HEK293T (cell line): Measurements from ENCODE around the gene AQP9.

ENCODE experiments used
- CTCF ChIA-PET: fragments of 350-600 bp; formaldehyde crosslinking; extraction: SDS; loops from one replicate; lab custom pipeline; 2021; ENCODE audit warnings: antibody characterized with exemption, inconsistent platforms; lab: Yijun Ruan, JAX
- POLR2A ChIA-PET: fragments of 350-600 bp; formaldehyde crosslinking; extraction: SDS; loops from one replicate; lab custom pipeline; 2020; ENCODE audit warnings: antibody characterized with exemption, inconsistent platforms; lab: Yijun Ruan, JAX
- DNase-seq: peaks from one replicate; pipeline ENCODE4 v3.0.0; 2012; ENCODE audit warnings: mixed read lengths; ENCODE audit errors: extremely low spot score
- ARNT ChIP-seq: fragments of 450-650 bp; IDR thresholded peaks from 2 replicates; pipeline ENCODE4 v1.6.1; 2017; ENCODE audit warnings: mild to moderate bottlenecking
- BHLHE40 ChIP-seq: fragments of 450-650 bp; IDR thresholded peaks from 2 replicates; pipeline ENCODE4 v1.6.1; 2016; ENCODE audit warnings: mild to moderate bottlenecking, moderate library complexity, borderline replicate concordance
- CTBP1 ChIP-seq: fragments of 450-650 bp; IDR thresholded peaks from 2 replicates; pipeline ENCODE4 v1.6.1; 2016; ENCODE audit warnings: borderline replicate concordance
- ELF4 ChIP-seq: fragments of 450-650 bp; IDR thresholded peaks from 2 replicates; pipeline ENCODE4 v1.6.1; 2017; ENCODE audit warnings: antibody characterized with exemption
- FOXA1 ChIP-seq: fragments of 450-650 bp; IDR thresholded peaks from 2 replicates; pipeline ENCODE4 v1.6.1; 2016; ENCODE audit warnings: mild to moderate bottlenecking
- FOXK2 ChIP-seq: fragments of 450-650 bp; IDR thresholded peaks from 2 replicates; pipeline ENCODE4 v1.6.1; 2016; ENCODE audit warnings: mild to moderate bottlenecking
- FOXM1 ChIP-seq: fragments of 450-650 bp; IDR thresholded peaks from 2 replicates; pipeline ENCODE4 v1.6.1; 2017; ENCODE audit warnings: mild to moderate bottlenecking, borderline replicate concordance
- HDGF ChIP-seq: fragments of 450-650 bp; IDR thresholded peaks from 2 replicates; pipeline ENCODE4 v1.6.1; 2017; ENCODE audit warnings: antibody characterized with exemption, borderline replicate concordance
- L3MBTL2 ChIP-seq: fragments of 450-650 bp; conservative IDR thresholded peaks from 2 replicates; pipeline ENCODE4 v1.6.1; 2016; ENCODE audit warnings: mild to moderate bottlenecking
- LEF1 ChIP-seq: fragments of 450-650 bp; IDR thresholded peaks from 2 replicates; pipeline ENCODE4 v1.6.1; 2017; ENCODE audit warnings: mild to moderate bottlenecking, borderline replicate concordance
- NFRKB ChIP-seq: fragments of 450-650 bp; IDR thresholded peaks from 2 replicates; pipeline ENCODE4 v1.6.1; 2016; ENCODE audit warnings: mild to moderate bottlenecking, moderate library complexity
- SP1 ChIP-seq: fragments of 450-650 bp; IDR thresholded peaks from 2 replicates; pipeline ENCODE4 v1.6.1; 2017
- SUZ12 ChIP-seq: fragments of 450-650 bp; IDR thresholded peaks from 2 replicates; pipeline ENCODE4 v1.6.1; 2016; ENCODE audit warnings: mild to moderate bottlenecking
- TARDBP ChIP-seq: fragments of 450-650 bp; IDR thresholded peaks from 2 replicates; pipeline ENCODE4 v1.6.1; 2016
- ZNF384 ChIP-seq: fragments of 450-650 bp; IDR thresholded peaks from 2 replicates; pipeline ENCODE4 v1.6.1; 2016
- TF ChIP-seq, protein P1 (sequence below): fragments of 450-650 bp; IDR thresholded peaks from 2 replicates; pipeline ENCODE4 v1.6.1; 2016

Gene AQP9

DNA sequence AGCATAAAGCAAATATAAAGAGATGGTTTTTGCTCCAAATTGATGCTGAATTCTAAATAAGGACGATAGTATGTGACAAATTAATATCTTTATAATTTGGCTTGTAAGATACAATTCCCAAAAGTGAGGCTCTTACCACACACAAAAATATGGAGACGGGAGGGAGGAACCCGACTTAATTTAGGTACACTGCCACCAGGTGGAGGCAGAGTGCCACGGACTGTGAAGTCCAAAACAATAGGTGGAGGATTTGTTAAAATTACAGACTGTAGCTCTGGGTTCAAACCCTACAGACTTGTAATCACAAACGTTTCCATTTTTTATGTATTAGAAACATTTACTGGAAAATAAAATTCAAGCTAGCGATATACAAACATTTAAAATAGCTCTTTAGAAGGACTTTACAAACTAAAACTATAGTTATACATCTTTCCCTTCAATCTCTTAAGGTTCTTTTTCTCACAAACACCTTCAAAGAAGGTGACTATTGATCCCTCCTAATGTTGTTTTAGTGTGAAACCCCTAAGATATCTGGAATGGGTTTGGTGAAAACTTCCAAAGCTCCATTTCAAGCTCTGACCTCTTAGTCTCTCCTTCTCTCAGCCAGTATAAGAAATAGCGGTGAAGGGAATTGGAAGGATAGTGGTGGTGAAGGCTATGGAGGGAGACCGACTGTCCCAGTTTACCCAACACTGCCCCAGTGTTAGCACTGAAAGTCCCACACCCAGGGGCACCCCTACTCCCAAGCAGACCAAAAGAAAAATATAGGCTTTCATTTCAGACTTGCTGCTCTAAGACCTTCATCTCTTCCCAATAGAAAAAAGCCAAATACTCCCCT lies 89.7 kb downstream of the AQP9 start:
- DNase-seq: peak; percentile 46
- ChIA-PET CTCF (interaction anchor here (0.6 to 1.0 kb wide), 8 partner anchors 25 to 1033 kb away, joined by 3 to 4 read pairs (median 3); no protein-coding TSS in a partner anchor), POLR2A (no interaction called here)
- TF ChIP-seq, protein P1, sequence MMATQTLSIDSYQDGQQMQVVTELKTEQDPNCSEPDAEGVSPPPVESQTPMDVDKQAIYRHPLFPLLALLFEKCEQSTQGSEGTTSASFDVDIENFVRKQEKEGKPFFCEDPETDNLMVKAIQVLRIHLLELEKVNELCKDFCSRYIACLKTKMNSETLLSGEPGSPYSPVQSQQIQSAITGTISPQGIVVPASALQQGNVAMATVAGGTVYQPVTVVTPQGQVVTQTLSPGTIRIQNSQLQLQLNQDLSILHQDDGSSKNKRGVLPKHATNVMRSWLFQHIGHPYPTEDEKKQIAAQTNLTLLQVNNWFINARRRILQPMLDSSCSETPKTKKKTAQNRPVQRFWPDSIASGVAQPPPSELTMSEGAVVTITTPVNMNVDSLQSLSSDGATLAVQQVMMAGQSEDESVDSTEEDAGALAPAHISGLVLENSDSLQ: no peak
- no peak for TF ChIP-seq HDGF
- TF ChIP-seq SP1: no peak
- no peak for TF ChIP-seq BHLHE40
- TF ChIP-seq ZNF384: no peak

DNA sequence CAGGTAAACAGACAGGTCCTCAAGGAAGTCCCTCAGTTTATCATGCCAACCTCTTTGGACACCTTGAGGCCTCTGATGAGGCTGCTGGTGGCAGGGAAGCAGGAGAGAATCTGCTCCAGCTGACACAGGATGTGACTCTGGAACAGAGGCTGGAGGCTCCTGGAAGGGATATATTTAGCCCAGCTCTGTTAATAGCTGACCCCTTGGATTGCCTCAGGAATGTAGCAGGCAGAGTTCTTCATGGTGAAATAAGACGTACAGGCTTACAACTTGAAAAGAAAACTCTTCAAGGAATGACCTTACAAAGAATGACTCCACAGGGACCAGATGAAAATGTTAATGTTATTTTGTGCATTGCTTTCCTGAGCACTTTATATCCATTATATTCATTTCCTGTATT lies 90.5 kb downstream of the AQP9 start:
- ChIA-PET CTCF (no interaction called here), POLR2A (no interaction called here)
- TF ChIP-seq SP1: no peak
- no peak for TF ChIP-seq SUZ12
- TF ChIP-seq TARDBP: no peak
- no peak for TF ChIP-seq FOXK2
- TF ChIP-seq, protein P1: no peak
- TF ChIP-seq FOXM1: no peak
- TF ChIP-seq FOXA1: no peak
- TF ChIP-seq NFRKB: no peak
- no peak for DNase-seq

DNA sequence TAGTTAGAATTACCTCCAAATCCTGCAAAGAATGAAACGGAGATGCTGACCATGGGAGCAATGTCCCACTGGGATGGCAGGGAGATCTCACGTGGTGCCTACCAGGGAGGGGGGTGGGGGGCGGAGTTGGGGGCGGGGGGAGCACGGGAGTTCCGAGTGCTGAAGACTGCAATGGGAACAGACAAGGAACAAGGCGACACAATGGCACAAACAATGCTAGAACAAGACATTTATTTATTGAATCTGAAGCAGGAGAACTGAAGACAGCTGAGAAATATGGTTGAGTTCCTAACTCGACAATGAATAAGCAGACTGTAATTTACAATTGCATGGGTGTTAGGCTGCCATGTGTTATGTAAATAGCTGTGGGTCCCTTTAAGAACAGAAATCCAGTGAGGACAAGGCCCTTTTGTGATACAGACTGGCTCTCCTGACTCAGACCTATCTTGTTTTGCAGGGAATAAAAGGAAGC lies 91.2 kb downstream of the AQP9 start:
- no peak for DNase-seq
- ChIA-PET POLR2A (no interaction called here), CTCF (no interaction called here)
- TF ChIP-seq NFRKB (no peak), FOXK2 (no peak), TARDBP (no peak), FOXM1 (no peak), FOXA1 (no peak), HDGF (no peak), SUZ12 (no peak), ARNT (no peak), ELF4 (no peak), LEF1 (no peak)

DNA sequence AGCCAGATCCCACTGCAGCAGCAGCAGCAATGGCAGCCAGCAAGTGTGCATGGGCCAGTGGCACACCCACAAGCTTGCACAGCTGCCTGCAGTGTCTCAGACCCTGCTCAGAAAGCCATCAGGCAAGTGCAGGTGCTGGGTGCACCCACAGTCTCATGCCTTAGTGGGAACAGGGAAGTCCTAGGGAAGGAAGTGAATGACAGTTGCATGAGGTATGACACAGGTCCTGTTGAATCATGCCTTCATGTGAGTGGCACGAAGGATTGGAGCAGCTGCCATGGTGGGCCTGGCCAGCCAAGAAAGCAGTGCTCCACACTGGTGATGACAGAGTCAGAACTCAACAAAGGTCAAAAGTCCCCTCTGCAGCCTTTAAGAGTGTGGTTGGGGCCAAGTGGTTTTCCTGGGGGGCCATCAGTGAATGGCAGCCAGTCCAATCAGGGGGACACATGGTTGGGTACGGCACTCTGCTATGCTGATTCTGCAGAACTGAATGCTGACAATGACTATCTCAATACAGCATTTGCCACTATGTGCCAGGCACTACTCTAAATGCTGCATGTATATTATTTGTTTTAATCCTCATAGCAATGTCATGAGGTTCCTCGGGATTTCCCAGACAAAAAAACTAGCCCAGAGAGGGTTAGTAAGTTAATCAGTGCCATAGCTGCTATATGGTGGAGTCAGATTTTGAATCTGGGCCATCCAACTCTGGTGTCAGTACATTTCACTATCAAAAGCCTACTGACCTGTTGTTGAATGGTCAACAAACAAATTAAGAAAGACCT lies 94.3 kb downstream of the AQP9 start:
- ChIA-PET POLR2A (no interaction called here), CTCF (no interaction called here)
- DNase-seq: no peak
- TF ChIP-seq SUZ12 (no peak), LEF1 (no peak), HDGF (no peak), ZNF384 (no peak), FOXA1 (no peak), TARDBP (no peak), SP1 (no peak), CTBP1 (no peak), FOXM1 (no peak), FOXK2 (no peak), L3MBTL2 (no peak), ELF4 (no peak), NFRKB (no peak), ARNT (no peak), BHLHE40 (no peak)
- TF ChIP-seq, protein P1: no peak

DNA sequence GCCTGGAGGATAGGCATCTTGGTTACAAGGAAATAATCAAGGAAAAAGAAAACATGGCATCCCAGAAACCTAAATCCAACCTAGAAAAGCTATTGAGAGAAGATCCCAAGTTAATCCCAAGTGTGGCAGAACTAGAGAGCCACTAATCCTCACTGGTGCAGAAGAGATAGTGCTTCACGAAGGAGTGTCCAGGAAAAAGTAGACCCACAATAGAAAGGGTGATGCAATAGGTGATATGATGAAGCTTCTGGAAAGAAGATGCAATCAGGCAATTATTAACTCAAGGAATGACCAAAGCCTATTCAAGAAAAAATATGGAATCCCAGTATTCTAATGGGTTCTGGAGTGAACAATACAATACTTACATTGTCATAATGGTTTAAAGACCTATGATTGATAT lies 95.2 kb downstream of the AQP9 start:
- no peak for TF ChIP-seq FOXA1
- no peak for TF ChIP-seq L3MBTL2
- no peak for TF ChIP-seq ZNF384
- TF ChIP-seq ARNT: no peak
- no peak for TF ChIP-seq TARDBP
- no peak for TF ChIP-seq FOXK2
- no peak for TF ChIP-seq SP1
- TF ChIP-seq BHLHE40: no peak
- no peak for TF ChIP-seq SUZ12
- TF ChIP-seq, protein P1: no peak
- ChIA-PET POLR2A (no interaction called here), CTCF (no interaction called here)
- DNase-seq: no peak
